WTC11 (cell line): Measurements from ENCODE around the gene MOV10. TPM values are rescaled to one million over a fixed set of nuclear protein-coding genes. Genes with fewer than 3 reads are reported as not detected.

Experiments used
- ATAC-seq: fragments of 200-7000 bp; cut with Tn5 transposase; 2 replicates; pipeline ENCODE4 v1.10.0; 2021; ENCODE audit warnings: mild to moderate bottlenecking, moderate library complexity
- CTCF ChIA-PET: fragments of 300-600 bp; sonication (Branson Sonifier 250); formaldehyde crosslinking; loops from one replicate; lab custom pipeline; 2021; ENCODE audit warnings: antibody characterized with exemption; lab: Charles Lee
- POLR2A ChIA-PET: fragments of 350-600 bp; sonication (Branson Sonifier 250); formaldehyde crosslinking; loops from one replicate; lab custom pipeline; 2021; ENCODE audit warnings: antibody characterized with exemption; lab: Charles Lee
- DNase-seq: peaks from one replicate; pipeline ENCODE4 v3.0.0; 2021; ENCODE audit warnings: low spot score
- H3K27ac Mint-ChIP-seq: 2 replicates; pipeline ENCODE4 v1.8.0; 2021; ENCODE audit warnings: mixed read lengths
- H3K27me3 Mint-ChIP-seq: 2 replicates; pipeline ENCODE4 v1.8.0; 2021; ENCODE audit warnings: low read depth, mild to moderate bottlenecking, moderate library complexity, mixed read lengths
- H3K36me3 Mint-ChIP-seq: 2 replicates; pipeline ENCODE4 v1.8.0; 2021; ENCODE audit warnings: mixed read lengths
- H3K4me1 Mint-ChIP-seq: 2 replicates; pipeline ENCODE4 v1.8.0; 2022; ENCODE audit warnings: mixed read lengths
- H3K4me3 Mint-ChIP-seq: 2 replicates; pipeline ENCODE4 v1.8.0; 2021; ENCODE audit warnings: mild to moderate bottlenecking, moderate library complexity, mixed read lengths
- H3K9me3 Mint-ChIP-seq: 2 replicates; pipeline ENCODE4 v1.8.0; 2021; ENCODE audit warnings: mixed read lengths
- AR ChIP-seq: fragments of 250-450 bp; sonication (Bioruptor Pico); IDR thresholded peaks from 2 replicates; pipeline ENCODE4 v1.9.0; 2021; ENCODE audit warnings: mild to moderate bottlenecking
- CBFB ChIP-seq: sonication (generic); formaldehyde crosslinking; IDR thresholded peaks from 2 replicates; pipeline ENCODE4 v1.8.1; 2022; ENCODE audit warnings: mild to moderate bottlenecking, low read depth, missing genetic modification reagents
- CREB1 ChIP-seq: sonication (generic); formaldehyde crosslinking; IDR thresholded peaks from 2 replicates; pipeline ENCODE4 v1.8.0; 2023; ENCODE audit warnings: mild to moderate bottlenecking, missing genetic modification reagents
- CTCF ChIP-seq: fragments of 200-600 bp; IDR thresholded peaks from 2 replicates; pipeline ENCODE4 v1.8.0; 2022; ENCODE audit warnings: antibody characterized with exemption
- E2F4 ChIP-seq: sonication (generic); formaldehyde crosslinking; IDR thresholded peaks from 2 replicates; pipeline ENCODE4 v1.8.1; 2022; ENCODE audit warnings: low read depth, mild to moderate bottlenecking, moderate library complexity, missing genetic modification reagents, borderline replicate concordance
- EMX1 ChIP-seq: fragments of 250-450 bp; sonication (Bioruptor Pico); IDR thresholded peaks from 2 replicates; pipeline ENCODE4 v1.8.0; 2021; ENCODE audit warnings: mild to moderate bottlenecking
- JAZF1 ChIP-seq: fragments of 250-450 bp; sonication (Bioruptor Pico); IDR thresholded peaks from 2 replicates; pipeline ENCODE4 v1.9.0; 2021; ENCODE audit warnings: moderate library complexity, mild to moderate bottlenecking, inconsistent platforms
- JUN ChIP-seq: sonication (generic); formaldehyde crosslinking; IDR thresholded peaks from 2 replicates; pipeline ENCODE4 v1.8.0; 2023; ENCODE audit warnings: mild to moderate bottlenecking, missing genetic modification reagents
- KAT7 ChIP-seq: sonication (generic); formaldehyde crosslinking; IDR thresholded peaks from 2 replicates; pipeline ENCODE4 v1.8.1; 2023; ENCODE audit warnings: missing genetic modification reagents, mild to moderate bottlenecking, borderline replicate concordance
- NFYB ChIP-seq: sonication (generic); formaldehyde crosslinking; conservative IDR thresholded peaks from 2 replicates; pipeline ENCODE4 v1.8.0; 2022; ENCODE audit warnings: low read depth, missing genetic modification reagents
- NR2C2 ChIP-seq: sonication (generic); formaldehyde crosslinking; IDR thresholded peaks from 2 replicates; pipeline ENCODE4 v1.8.0; 2022; ENCODE audit warnings: mild to moderate bottlenecking, missing genetic modification reagents
- NR3C1 ChIP-seq: sonication (generic); formaldehyde crosslinking; conservative IDR thresholded peaks from 2 replicates; pipeline ENCODE4 v1.8.1; 2023; ENCODE audit warnings: low read depth, mild to moderate bottlenecking, missing genetic modification reagents
- OVOL2 ChIP-seq: fragments of 250-450 bp; sonication (Bioruptor Pico); IDR thresholded peaks from 2 replicates; pipeline ENCODE4 v1.9.0; 2021; ENCODE audit warnings: mild to moderate bottlenecking, borderline replicate concordance
- PRRX2 ChIP-seq: fragments of 250-450 bp; sonication (Bioruptor Pico); IDR thresholded peaks from 2 replicates; pipeline ENCODE4 v1.8.0; 2021; ENCODE audit warnings: mild to moderate bottlenecking
- SMAD4 ChIP-seq: sonication (generic); formaldehyde crosslinking; IDR thresholded peaks from 2 replicates; pipeline ENCODE4 v1.8.0; 2022; ENCODE audit warnings: mild to moderate bottlenecking, missing genetic modification reagents
- SOX15 ChIP-seq: fragments of 250-450 bp; sonication (Bioruptor Pico); IDR thresholded peaks from 2 replicates; pipeline ENCODE4 v1.9.0; 2021; ENCODE audit warnings: mild to moderate bottlenecking
- TCF7 ChIP-seq: sonication (generic); formaldehyde crosslinking; IDR thresholded peaks from 2 replicates; pipeline ENCODE4 v1.8.0; 2022; ENCODE audit warnings: mild to moderate bottlenecking, low read depth, missing genetic modification reagents, moderate library complexity
- USF1 ChIP-seq: sonication (generic); formaldehyde crosslinking; IDR thresholded peaks from 2 replicates; pipeline ENCODE4 v1.8.0; 2022; ENCODE audit warnings: mild to moderate bottlenecking, missing genetic modification reagents
- ZNF138 ChIP-seq: sonication (generic); formaldehyde crosslinking; conservative IDR thresholded peaks from 2 replicates; pipeline ENCODE4 v1.8.1; 2022; ENCODE audit warnings: mild to moderate bottlenecking, moderate library complexity, missing genetic modification reagents
- ZNF219 ChIP-seq: sonication (generic); formaldehyde crosslinking; IDR thresholded peaks from 2 replicates; pipeline ENCODE4 v1.8.0; 2023; ENCODE audit warnings: missing genetic modification reagents, mild to moderate bottlenecking, borderline replicate concordance
- ZNF263 ChIP-seq: sonication (generic); formaldehyde crosslinking; IDR thresholded peaks from 2 replicates; pipeline ENCODE4 v1.8.1; 2022; ENCODE audit warnings: low read depth, mild to moderate bottlenecking, moderate library complexity, missing genetic modification reagents
- ZNF317 ChIP-seq: sonication (generic); formaldehyde crosslinking; IDR thresholded peaks from 2 replicates; pipeline ENCODE4 v1.8.1; 2023; ENCODE audit warnings: low read depth, mild to moderate bottlenecking, moderate library complexity, missing genetic modification reagents, borderline replicate concordance
- ZNF423 ChIP-seq: fragments of 250-450 bp; sonication (Bioruptor Pico); IDR thresholded peaks from 2 replicates; pipeline ENCODE4 v2.1.2; 2022; ENCODE audit warnings: mild to moderate bottlenecking, moderate library complexity
- ZNF512 ChIP-seq: sonication (generic); formaldehyde crosslinking; IDR thresholded peaks from 2 replicates; pipeline ENCODE4 v1.8.1; 2022; ENCODE audit warnings: missing genetic modification reagents, borderline replicate concordance
- ZNF671 ChIP-seq: fragments of 250-450 bp; sonication (Bioruptor Pico); IDR thresholded peaks from 2 replicates; pipeline ENCODE4 v1.8.0; 2021; ENCODE audit warnings: mild to moderate bottlenecking
- total RNA-seq: library from RNA; stranded (reverse); gene quantifications from 3 replicates; pipeline ENCODE4 v1.2.3, GENCODE V29; 2021

Gene MOV10
- total RNA-seq, 1 experiment from 2014 or later, result 80.7 TPM

GRCh38 chr1:112634367-112634766 lies 40.1 kb upstream of the MOV10 start:
- H3K36me3 Mint-ChIP-seq, result peaks cover 9% of the 10 kb centered on the region
- POLR2A ChIA-PET, result interaction anchor here (1.1 kb wide), 1 partner anchor 40 kb away, joined by 3 read pairs; the partner anchor contains the start of gene MOV10
- no peaks in the 10 kb centered on the region for H3K27me3 Mint-ChIP-seq
- no peak overlapping the region for H3K4me3 Mint-ChIP-seq
- TF ChIP-seq EMX1 (CRISPR knock-in tag) (no peak), SMAD4 (no peak), USF1 (CRISPR knock-in tag) (no peak), ZNF317 (CRISPR knock-in tag) (no peak), ZNF219 (CRISPR knock-in tag) (no peak), ZNF423 (CRISPR knock-in tag) (no peak), ZNF263 (no peak), OVOL2 (CRISPR knock-in tag) (no peak), NR3C1 (CRISPR knock-in tag) (no peak)
- TF ChIP-seq, all 79 proteins: peak for 0
- no peak for DNase-seq
- Mint-ChIP-seq H3K4me1 (peaks cover 6% of the 10 kb centered on the region), H3K9me3 (peaks cover 9% of the 10 kb centered on the region), H3K27ac (no peak overlapping the region)
- no peak for ATAC-seq
- CTCF ChIA-PET, result no interaction called here

- ATAC-seq (no peak), DNase-seq (no peak)
- Mint-ChIP-seq H3K4me3 (no peak overlapping the region), H3K27me3 (no peaks in the 10 kb centered on the region), H3K27ac (no peak overlapping the region)
- CTCF ChIA-PET, result interaction anchor here (0.6 kb wide), 1 partner anchor 159 kb away, joined by 5 read pairs; no protein-coding TSS in a partner anchor
- TF ChIP-seq ZNF671 (CRISPR knock-in tag) (no peak), ZNF138 (CRISPR knock-in tag) (no peak), ZNF512 (CRISPR knock-in tag) (no peak), CTCF (no peak), PRRX2 (no peak), KAT7 (CRISPR knock-in tag) (no peak), NFYB (CRISPR knock-in tag) (no peak), CBFB (no peak), CREB1 (CRISPR knock-in tag) (no peak), E2F4 (CRISPR knock-in tag) (no peak), TCF7 (no peak), JUN (no peak), NR2C2 (CRISPR knock-in tag) (no peak), SOX15 (CRISPR knock-in tag) (no peak), AR (CRISPR knock-in tag) (no peak), USF1 (CRISPR knock-in tag) (no peak), OVOL2 (CRISPR knock-in tag) (no peak), JAZF1 (CRISPR knock-in tag) (no peak)
- TF ChIP-seq, all 79 proteins: peak for 0
- POLR2A ChIA-PET, result interaction anchor here (0.6 kb wide), 1 partner anchor 13 kb away, joined by 3 read pairs; no protein-coding TSS in a partner anchor
- H3K4me1 Mint-ChIP-seq, result peaks cover 6% of the 10 kb centered on the region
- H3K9me3 Mint-ChIP-seq, result peaks cover 10% of the 10 kb centered on the region
- peaks cover 10% of the 10 kb centered on the region for H3K36me3 Mint-ChIP-seq
Observed at GRCh38 chr1:112636056-112636455, 38.4 kb upstream of the MOV10 start.
